Islet of Langerhans (tissue), 1 donor: ENCODE measurements around the gene FOXJ3.

Source experiments
- FAIRE-seq: peaks from one replicate; lab custom pipeline; 2011; peaks lifted over from hg19 to GRCh38; lab: Jason Lieb, UNC

Gene FOXJ3

GRCh38 chr1:42143896-42144710 is 190.9 kb downstream of the FOXJ3 start:
- no peak for FAIRE-seq

- FAIRE-seq, result no peak
Measured at GRCh38 chr1:42142894-42143675, 191.9 kb downstream of the FOXJ3 start.

GRCh38 chr1:42141978-42142377 is 193.1 kb downstream of the FOXJ3 start:
- FAIRE-seq, result no peak

- no peak for FAIRE-seq
Measured at GRCh38 chr1:42140191-42140590, 194.8 kb downstream of the FOXJ3 start.

- FAIRE-seq, result no peak
Measured at GRCh38 chr1:42139444-42139843, 195.6 kb downstream of the FOXJ3 start.

- FAIRE-seq, result no peak
Measured at GRCh38 chr1:42138586-42138985, 196.4 kb downstream of the FOXJ3 start.

GRCh38 chr1:42137766-42138165 is 197.3 kb downstream of the FOXJ3 start:
- no peak for FAIRE-seq

- FAIRE-seq, result no peak
Measured at GRCh38 chr1:42136466-42136865, 198.6 kb downstream of the FOXJ3 start.

GRCh38 chr1:42135426-42135825 is 199.6 kb downstream of the FOXJ3 start:
- FAIRE-seq, result no peak

- no peak for FAIRE-seq
Measured at GRCh38 chr1:42133809-42134526, 201.1 kb downstream of the FOXJ3 start.

GRCh38 chr1:42133390-42133789 is 201.6 kb downstream of the FOXJ3 start:
- no peak for FAIRE-seq

GRCh38 chr1:42130061-42130660 is 204.9 kb downstream of the FOXJ3 start:
- no peak for FAIRE-seq

- FAIRE-seq, result no peak
Measured at GRCh38 chr1:42128964-42129363, 206.1 kb downstream of the FOXJ3 start.

GRCh38 chr1:42128499-42128898 is 206.5 kb downstream of the FOXJ3 start:
- no peak for FAIRE-seq

- no peak for FAIRE-seq
Measured at GRCh38 chr1:42127767-42128166, 207.3 kb downstream of the FOXJ3 start.
